ENCODE measurements around the gene GABBR2.

GABBR2 gene

GRCh38 chr9:98383758-98384157 lies 325.0 kb downstream of the GABBR2 start:
- DNase-seq = no peak

DNA sequence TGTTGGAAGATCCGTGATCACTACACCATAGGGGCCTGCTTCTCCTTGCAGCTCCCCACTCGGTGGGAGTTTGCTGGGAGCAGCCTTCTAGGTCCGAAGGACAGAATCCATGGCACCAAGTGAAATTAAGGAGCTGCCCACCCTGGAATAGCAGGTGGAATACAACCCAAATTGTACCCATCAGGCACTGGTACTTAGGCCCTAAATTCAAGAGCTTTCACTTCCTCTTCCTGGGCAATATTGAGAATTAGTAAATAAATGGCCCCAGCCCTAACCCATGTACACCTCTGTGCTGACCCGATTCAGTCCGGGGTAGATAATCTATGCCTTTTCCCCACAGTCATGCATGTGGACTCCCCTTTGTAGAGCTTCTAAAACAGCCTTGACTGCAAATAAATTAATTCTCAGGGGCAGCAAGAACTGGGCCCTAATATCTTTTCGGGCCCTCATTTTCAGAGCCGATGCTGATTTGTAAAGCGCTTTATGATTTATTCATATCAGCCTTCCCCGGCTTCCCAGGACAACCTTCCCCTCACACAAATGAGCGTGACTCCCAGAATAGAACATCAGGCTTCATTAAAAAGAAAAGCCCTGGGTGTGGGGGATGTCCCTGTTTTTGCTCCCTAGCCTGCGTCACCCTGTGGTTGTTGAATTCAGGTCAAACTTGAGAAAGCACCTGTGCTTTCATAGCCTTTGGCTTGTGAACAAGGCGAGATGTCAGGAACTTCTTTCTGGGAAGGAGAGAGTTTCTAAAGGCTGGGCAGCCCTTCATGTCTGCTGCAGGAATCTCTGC lies 327.2 kb downstream of the GABBR2 start:
- DNase-seq = no peak

DNA sequence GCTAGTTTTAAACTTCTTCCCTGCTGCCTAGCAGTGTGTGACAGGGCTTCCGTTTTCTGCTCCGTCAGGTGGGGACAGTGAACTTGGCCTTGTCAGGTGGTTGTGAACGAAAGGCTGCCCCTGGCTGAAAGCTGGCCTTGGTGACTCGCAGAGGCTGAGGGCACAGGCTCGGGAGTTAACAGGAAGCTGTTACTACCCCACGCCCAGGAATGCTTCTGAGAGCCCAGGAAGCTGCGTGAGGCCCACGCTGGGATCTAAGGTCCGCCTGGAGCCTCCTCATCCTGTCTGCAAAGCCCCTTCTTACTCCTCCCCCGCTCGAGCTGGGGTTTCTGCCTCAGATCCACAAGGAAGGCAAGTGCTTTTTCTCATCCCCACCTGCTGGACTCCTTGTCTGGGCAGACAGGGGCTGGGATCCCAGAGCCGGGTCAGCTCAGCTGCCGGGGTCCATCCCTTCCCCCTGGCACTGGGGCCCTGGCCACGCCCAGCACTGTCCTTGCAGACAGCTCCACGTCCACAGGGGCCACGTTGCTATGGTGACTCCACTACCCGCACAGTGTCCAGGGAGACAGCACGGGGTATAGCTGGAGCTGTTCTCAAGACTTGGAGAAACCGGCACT lies 328.6 kb downstream of the GABBR2 start:
- no peak for DNase-seq

- DNase-seq = no peak
Measured at GRCh38 chr9:98379572-98379971, 329.2 kb downstream of the GABBR2 start.

GRCh38 chr9:98378794-98379193 lies 329.9 kb downstream of the GABBR2 start:
- DNase-seq = no peak

DNA sequence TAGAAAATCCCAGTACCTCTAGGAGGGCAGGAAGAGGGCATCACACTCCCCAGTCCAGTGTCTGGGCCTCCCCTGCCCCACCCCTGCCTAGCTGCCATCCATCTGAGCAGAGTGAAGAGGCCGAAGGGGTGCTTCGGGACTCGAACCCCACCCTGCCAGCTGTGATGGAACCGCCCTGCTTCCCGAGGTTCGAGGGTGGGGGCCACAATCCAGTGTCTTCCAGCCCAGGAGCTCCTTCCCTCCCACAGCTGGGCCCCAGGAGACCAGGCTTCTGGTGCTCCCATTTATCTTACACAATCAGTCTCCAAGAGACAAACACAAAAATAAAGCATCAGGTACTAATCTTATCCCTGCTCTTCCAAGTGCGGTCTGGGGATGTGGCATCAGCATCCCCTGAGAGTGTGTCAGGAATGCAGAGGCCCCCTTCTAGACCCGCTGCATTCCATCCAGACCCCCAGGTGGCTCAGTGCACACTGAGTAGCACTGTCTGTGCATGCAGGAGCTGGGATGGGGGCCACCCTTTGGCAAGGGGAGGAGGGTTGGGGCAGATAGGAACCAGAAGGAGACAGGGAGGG lies 330.4 kb downstream of the GABBR2 start:
- no peak for DNase-seq

DNA sequence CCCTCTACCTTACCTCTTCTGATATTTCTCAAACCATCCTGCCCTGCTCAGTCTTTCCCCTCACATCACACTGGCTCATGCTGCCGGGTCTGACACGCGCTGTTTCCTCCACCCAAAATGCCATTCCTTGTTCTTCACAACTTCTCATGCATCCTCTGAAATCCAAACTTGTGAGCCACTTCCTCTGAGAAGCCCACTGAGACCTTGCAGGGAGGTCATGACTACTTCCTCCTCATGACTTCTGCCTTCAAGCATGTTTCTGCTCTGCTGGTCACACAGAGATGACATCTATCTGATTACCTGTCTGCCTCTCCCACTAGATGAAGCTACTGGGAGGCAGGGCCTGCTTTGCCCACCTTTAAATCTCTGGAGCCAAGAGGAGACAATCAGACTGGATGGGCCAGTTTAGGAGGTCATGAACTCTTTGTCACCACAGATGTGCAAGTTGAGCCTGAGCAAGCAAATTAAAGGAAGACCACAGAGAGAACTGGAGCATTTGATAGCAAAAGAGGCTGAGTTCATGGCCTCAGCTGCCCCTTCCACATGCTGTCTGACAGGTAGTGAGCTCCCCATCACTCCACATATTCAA lies 333.5 kb downstream of the GABBR2 start:
- DNase-seq = no peak

GRCh38 chr9:98374385-98375051 lies 334.2 kb downstream of the GABBR2 start:
- no peak for DNase-seq

DNA sequence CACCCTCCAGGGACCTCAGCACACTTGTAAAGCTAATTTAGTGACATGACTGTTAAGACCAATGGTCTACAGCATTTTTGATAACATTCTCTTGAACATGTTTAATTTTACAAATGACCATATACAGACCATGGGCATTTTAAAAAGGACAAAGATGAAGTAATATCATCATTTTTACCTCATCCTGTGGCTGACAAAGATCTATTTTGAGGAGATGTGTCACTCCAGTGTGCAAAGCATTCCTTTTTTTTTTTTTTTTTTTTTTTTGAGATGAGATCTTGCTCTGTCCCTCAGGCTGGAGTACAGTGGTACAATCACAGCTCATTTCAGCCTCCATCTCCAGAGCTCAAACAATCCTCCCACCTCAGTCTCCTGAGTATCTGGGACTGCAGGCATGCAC lies 335.1 kb downstream of the GABBR2 start:
- DNase-seq = no peak

DNA sequence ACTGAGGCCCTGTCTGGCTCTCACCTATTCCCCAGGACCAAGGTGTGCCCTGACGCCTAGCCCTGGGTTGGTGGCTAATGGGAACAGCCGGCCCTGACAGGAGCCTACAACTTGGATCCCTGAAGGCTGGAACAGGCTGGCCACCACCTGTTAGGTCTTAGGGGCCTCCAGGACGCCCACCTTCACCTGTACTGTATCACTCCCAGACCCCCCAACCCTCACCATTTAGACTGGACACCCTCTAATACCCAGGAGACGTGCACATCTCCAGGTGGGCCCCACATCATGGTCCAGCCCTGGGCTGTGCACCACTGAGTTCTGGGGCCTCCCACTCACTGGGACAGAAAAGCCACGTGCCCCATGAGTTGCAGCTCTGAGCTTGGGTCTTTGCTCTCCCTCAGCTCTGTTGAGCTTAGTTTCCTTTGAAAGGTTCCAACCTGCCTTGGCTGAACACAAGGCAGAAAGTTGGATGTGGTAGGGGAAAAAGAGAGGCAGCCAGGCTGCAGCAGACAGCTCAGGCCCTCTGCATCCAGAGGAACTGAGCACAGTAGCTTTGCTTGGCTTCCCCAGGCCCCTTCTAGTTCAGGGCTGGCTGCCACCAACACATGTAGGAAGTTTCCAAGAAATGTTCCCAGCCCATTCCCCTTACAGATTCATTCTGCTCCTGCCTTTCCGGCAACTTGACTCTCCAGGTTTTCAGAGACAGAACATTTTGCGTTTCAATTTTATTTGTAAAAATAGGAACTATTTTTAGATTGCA lies 336.5 kb downstream of the GABBR2 start:
- no peak for DNase-seq

DNA sequence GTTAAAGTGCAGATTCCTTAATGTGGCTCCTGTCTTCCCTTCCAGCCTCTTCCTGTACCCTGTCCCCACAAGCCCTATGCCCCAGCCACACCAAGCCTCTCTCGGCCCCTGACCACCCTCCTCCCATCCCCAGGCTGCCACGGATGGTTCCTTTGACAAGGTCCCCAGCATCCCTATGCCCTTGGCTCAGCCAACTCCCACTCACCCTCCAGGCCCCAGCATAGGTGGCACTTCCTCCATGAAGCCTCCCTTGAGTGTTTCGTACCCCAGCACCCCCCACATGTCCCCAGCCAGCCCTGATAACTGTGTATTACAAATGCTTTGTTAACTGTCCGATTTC lies 337.8 kb downstream of the GABBR2 start:
- no peak for DNase-seq

DNA sequence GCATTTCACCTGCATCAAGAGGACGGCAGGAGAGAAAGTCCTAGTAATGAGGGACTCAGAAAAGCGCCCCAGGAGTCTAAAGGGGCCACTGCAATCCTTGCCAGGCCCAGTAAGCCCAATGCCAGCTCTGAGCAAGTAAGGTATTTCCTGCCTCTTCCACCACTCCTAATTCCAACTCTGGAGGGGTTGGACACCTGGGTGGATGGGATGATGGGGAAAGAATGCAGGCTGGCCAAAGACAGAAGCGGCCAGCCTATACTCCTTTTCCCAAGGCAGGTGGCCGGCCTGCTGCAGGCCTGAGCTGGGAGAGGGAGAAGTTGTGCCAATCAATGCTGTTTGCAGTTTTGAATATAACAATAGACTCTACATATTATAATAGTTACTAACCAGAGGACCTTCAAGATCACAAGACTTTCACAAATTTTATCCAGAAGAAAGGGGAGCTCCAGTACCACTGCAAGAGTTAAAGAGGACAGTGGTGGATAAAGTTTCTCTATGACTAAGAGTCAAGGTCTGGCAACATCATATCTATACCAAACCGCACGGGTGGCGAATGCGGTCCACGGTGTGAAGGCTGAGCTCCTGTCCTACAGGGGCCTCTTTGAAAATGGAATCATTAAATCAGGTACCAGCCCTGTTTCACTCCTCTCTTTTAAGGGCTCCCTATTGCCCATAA lies 338.3 kb downstream of the GABBR2 start:
- no peak for DNase-seq

DNA sequence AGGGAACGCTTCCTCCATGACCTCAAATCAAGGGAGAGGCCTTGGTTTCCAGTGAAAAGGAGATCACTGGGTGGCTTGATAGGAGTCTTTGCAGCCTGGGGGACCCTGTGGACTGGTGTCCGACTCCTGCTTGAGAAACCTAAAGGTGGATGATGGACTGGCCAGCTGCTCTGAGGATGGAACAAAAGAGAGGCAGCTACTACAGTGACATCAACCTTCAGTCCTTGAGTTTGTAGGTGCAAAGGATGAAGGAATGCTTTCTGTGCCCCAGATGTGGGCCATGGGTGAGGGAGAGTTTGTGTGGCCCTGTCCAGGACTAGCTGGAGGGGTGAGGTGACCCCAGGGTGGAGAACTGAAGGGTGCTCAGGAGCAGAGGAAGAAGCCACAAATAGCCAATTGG lies 338.8 kb downstream of the GABBR2 start:
- no peak for DNase-seq

DNA sequence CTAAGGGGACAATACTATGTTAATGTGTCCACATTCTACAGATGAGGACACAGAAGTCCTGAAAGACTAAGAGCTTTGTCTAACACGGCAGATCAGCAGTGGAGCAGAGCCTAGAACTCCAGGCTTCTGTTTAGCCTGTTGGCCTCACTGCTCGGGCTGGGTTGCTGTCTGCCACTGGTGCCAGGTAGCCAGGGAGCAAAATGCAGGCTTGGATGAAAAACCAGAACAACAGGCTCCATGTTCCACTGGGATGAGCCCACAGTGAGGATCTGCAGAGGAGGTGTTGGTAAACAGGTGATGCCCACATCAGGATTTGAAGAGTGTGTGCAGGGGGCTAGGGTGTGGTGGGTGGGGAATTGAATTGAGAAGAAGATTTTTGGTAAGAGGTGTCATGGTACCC lies 339.3 kb downstream of the GABBR2 start:
- DNase-seq = no peak

DNA sequence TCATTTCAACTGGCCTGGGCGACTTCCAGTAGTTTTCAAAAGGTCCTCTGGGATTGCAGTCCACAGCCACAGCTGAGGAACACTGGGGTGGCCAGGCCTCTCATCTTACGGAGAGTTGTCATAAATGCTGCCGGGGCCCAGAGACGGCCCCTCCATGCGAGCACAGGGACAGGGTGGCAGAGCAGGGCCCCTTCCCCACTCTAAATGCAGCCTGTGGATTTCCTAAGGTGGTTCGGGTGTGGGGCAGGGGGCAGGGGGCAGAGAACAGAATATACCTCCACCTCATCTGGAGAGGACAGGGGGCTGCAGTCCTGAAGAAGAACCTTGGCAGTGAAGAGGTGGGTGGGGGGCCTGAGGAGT lies 339.7 kb downstream of the GABBR2 start:
- no peak for DNase-seq

DNA sequence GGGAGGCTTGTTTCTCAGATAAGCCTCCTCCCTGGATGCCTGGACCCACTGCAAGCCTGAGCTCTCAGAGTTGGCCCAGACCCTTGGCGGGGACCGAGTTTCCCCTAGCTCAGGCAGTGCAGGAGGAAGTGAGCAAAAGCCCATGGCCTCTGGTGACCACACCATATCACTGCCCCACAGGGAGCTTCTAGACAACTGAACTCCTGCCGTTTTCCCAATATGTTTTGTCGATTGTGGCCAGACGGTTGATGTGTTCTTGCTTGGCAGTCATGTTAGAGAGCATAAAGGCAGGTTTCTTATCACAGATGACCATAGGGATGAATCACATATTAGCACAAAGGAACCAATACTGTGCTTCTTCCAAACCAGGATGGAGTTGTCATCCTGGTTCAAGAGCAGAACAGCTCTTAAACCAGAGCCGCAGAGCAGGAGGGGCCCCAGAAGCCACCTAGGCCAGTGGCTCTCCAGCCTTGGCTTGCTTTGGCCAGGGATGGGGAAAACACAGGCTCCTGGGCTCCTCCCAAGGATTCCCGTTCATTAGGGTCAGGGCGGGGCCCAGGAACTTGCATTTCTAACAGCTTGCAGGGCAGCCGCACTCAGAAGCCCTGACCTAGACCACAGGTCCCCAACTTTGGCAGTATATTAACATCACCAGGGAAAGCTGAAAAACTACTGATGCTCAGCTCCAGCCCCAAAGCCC lies 340.2 kb downstream of the GABBR2 start:
- DNase-seq = no peak

DNA sequence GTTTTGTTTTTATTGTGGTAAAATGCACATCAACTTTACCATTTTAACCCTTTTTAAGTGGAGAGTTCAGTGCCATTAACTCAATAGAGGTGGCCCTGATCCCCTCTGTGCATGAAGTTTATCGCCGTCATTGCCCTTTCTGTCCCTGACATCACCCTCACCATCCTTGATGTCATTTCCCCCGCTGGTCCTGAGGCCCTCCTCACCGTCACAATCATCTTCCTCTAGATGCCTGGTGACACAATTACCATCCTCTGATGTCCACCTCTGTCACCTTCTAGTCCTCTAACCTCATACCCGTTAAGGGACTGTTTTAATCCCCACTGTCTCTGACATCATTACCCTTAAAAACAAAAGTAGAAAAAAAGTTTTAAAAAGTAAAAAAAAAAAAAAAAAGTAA lies 340.8 kb downstream of the GABBR2 start:
- no peak for DNase-seq

DNA sequence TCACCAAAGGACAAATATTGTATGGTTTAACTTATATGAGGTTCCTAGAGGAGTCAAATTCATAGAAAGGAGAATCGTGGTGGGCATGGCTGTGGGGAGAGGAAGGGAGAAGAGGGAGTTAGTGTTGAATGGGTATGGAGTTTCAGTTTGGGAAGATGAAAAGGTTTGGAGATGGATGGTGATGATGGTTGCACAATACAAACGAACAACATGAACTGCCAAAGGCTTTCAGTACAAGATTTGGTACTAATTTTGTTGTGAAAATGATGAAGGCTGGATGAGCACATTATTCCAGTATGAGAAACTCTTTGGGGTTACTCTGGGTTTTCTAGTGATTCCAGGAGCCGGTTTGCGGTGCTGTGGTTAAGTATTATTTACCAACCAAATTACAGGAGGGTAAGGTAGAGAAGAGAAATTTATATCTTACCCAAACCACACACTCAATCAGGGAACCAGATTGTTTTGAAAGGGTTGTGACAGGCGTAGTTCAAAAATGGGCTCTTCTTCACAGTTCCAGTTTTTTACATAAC lies 341.3 kb downstream of the GABBR2 start:
- DNase-seq = no peak

- no peak for DNase-seq
Measured at GRCh38 chr9:98365781-98366180, 343.0 kb downstream of the GABBR2 start.

- DNase-seq = no peak
Measured at GRCh38 chr9:98365227-98365669, 343.5 kb downstream of the GABBR2 start.

DNA sequence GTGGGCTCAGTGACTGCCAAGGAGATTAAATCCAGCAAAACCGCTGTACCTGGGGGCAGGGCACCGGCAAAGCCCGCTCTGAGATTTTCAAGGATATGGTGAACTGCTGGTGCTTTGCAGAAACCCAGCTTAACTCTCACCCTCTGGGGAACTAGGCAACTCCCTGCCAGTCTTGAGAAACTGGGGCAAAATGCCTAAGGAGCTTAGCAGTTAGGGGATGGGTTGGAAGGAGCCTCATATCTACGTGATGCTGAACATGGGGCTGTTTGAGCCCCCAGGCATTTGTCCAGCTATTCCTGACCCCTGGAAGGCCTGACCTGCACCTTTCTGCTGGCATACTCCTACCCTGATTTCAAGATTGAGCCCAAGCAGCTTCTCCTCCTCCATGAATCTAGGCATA lies 344.6 kb downstream of the GABBR2 start:
- no peak for DNase-seq
